SK-N-SH treated with all-trans-retinoic acid at 6 μM for 48 hours (cell line): ENCODE measurements around the gene PKNOX2.

ENCODE experiments used
- ARNTL ChIP-seq: fragments of 450-650 bp; formaldehyde crosslinking; IDR thresholded peaks from 2 replicates; pipeline ENCODE4 v1.5.0; 2020; ENCODE audit warnings: low read depth, mild to moderate bottlenecking, moderate library complexity, borderline replicate concordance
- CREB5 ChIP-seq: fragments of 250-450 bp; sonication (Bioruptor Pico); IDR thresholded peaks from 2 replicates; pipeline ENCODE4 v1.5.1; 2020; ENCODE audit warnings: low read depth, mild to moderate bottlenecking, moderate library complexity
- GLIS3 ChIP-seq: fragments of 250-450 bp; sonication (Bioruptor Pico); IDR thresholded peaks from 2 replicates; pipeline ENCODE4 v1.5.0; 2020; ENCODE audit warnings: mild to moderate bottlenecking, moderate library complexity
- PATZ1 ChIP-seq: fragments of 250-450 bp; sonication (Bioruptor Pico); IDR thresholded peaks from 2 replicates; pipeline ENCODE4 v1.8.0; 2020; ENCODE audit warnings: mild to moderate bottlenecking, moderate library complexity, borderline replicate concordance
- POU6F1 ChIP-seq: fragments of 250-450 bp; sonication (Bioruptor Pico); IDR thresholded peaks from 2 replicates; pipeline ENCODE4 v1.8.0; 2021; ENCODE audit warnings: low read depth, mild to moderate bottlenecking, moderate library complexity, borderline replicate concordance
- PPARA ChIP-seq: fragments of 250-450 bp; sonication (Bioruptor Pico); IDR thresholded peaks from 2 replicates; pipeline ENCODE4 v1.5.0; 2020; ENCODE audit warnings: mild to moderate bottlenecking, borderline replicate concordance
- RARB ChIP-seq: fragments of 250-450 bp; sonication (Bioruptor Pico); IDR thresholded peaks from 2 replicates; pipeline ENCODE4 v1.8.0; 2021; ENCODE audit warnings: mild to moderate bottlenecking, moderate library complexity
- TSHZ2 ChIP-seq: fragments of 250-450 bp; sonication (Bioruptor Pico); IDR thresholded peaks from 2 replicates; pipeline ENCODE4 v1.5.0; 2020; ENCODE audit warnings: mild to moderate bottlenecking, moderate library complexity
- ZFP3 ChIP-seq: fragments of 250-450 bp; sonication (Bioruptor Pico); IDR thresholded peaks from 2 replicates; pipeline ENCODE4 v1.5.0; 2020; ENCODE audit warnings: mild to moderate bottlenecking, moderate library complexity
- ZFP30 ChIP-seq: fragments of 450-650 bp; formaldehyde crosslinking; IDR thresholded peaks from 2 replicates; pipeline ENCODE4 v1.5.0; 2022; ENCODE audit warnings: mild to moderate bottlenecking, moderate library complexity
- ZNF565 ChIP-seq: fragments of 450-650 bp; formaldehyde crosslinking; conservative IDR thresholded peaks from 2 replicates; pipeline ENCODE4 v1.5.0; 2020; ENCODE audit warnings: low read depth, mild to moderate bottlenecking, moderate library complexity

GRCh38 chr11:125166764-125167291, 2.3 kb downstream of the PKNOX2 start:
- TF ChIP-seq PATZ1 (CRISPR knock-in tag) (no peak), ARNTL (CRISPR knock-in tag) (no peak), CREB5 (CRISPR knock-in tag) (no peak), ZFP3 (CRISPR knock-in tag) (no peak), ZFP30 (CRISPR knock-in tag) (no peak), POU6F1 (CRISPR knock-in tag) (no peak), GLIS3 (CRISPR knock-in tag) (no peak), TSHZ2 (CRISPR knock-in tag) (no peak), ZNF565 (no peak), RARB (CRISPR knock-in tag) (no peak), PPARA (CRISPR knock-in tag) (no peak)
